ENCODE measurements around the gene PLCL1. TPM values are rescaled to one million over a fixed set of nuclear protein-coding genes. Genes with fewer than 3 reads are reported as not detected.

PLCL1 gene
- total RNA-seq, 1 experiment from 2014 or later, result 1.6 TPM

DNA sequence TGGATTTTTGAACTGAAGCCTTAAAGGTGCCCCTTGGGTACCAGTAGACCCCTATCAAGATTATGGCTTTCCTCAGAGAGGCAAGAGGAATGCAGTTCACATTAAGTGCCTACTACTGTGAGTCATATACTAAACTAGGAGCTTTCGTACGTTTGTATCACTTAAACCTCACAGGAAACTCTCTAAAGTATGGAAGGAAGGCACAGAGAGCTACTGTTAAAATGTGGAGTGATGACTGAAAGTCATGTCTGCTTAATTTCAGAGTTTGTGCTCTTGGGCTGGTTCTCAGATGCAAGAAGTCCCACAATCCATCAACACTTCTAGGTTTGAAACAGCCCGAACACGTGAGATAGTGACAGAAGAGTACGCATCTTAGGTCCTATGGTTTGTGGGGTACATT lies 4.7 kb downstream of the PLCL1 start:
- no peaks in the 10 kb centered on the region for H3K9me3 Mint-ChIP-seq (ENCODE audit: unreplicated experiment)
- peaks cover 4% of the 10 kb centered on the region for H3K27me3 ChIP-seq (replicated peaks; ENCODE audit: control insufficient read depth, insufficient read depth, low read length)
- POLR2A ChIA-PET, result no interaction called here
- DNase-seq, result no peak
- no TSS peak for BruUV-seq (replicated peaks)
- H3K36me3 Mint-ChIP-seq (ENCODE audit: insufficient read depth, unreplicated experiment), result peaks cover 3% of the 10 kb centered on the region
- CTCF ChIA-PET, result no interaction called here
- peaks cover 4% of the 10 kb centered on the region for H3K4me1 Mint-ChIP-seq (ENCODE audit: low read depth, unreplicated experiment)
- H3K27me3 Mint-ChIP-seq (ENCODE audit: insufficient read depth, unreplicated experiment), result peaks cover 26% of the 10 kb centered on the region
- intact Hi-C loops (cut with micrococcal nuclease; ENCODE audit: unreplicated experiment), result no loop called here
- TF ChIP-seq, protein P1, sequence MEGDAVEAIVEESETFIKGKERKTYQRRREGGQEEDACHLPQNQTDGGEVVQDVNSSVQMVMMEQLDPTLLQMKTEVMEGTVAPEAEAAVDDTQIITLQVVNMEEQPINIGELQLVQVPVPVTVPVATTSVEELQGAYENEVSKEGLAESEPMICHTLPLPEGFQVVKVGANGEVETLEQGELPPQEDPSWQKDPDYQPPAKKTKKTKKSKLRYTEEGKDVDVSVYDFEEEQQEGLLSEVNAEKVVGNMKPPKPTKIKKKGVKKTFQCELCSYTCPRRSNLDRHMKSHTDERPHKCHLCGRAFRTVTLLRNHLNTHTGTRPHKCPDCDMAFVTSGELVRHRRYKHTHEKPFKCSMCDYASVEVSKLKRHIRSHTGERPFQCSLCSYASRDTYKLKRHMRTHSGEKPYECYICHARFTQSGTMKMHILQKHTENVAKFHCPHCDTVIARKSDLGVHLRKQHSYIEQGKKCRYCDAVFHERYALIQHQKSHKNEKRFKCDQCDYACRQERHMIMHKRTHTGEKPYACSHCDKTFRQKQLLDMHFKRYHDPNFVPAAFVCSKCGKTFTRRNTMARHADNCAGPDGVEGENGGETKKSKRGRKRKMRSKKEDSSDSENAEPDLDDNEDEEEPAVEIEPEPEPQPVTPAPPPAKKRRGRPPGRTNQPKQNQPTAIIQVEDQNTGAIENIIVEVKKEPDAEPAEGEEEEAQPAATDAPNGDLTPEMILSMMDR (IDR thresholded peaks at IDR 0.05; ENCODE audit: insufficient read depth in 1 of 2, low read depth in 1 of 2, low read length in 1 of 2, severe bottlenecking in 1 of 2, unreplicated experiment in 1 of 2), result no peak
- H3K4me1 ChIP-seq, result peaks cover 1% of the 10 kb centered on the region; the same call in 1 of the 2 replicates
- no peaks in the 10 kb centered on the region for H3K9me3 ChIP-seq
- H3K4me3 Mint-ChIP-seq (ENCODE audit: unreplicated experiment), result no peak overlapping the region
- no peak overlapping the region for H3K27ac Mint-ChIP-seq (ENCODE audit: unreplicated experiment)
- H3K4me3 ChIP-seq (ENCODE audit: low read depth, low read length), result no peak overlapping the region
- H3K36me3 ChIP-seq (ENCODE audit: control insufficient read depth, insufficient read depth, low read length), result no peaks in the 10 kb centered on the region

DNA sequence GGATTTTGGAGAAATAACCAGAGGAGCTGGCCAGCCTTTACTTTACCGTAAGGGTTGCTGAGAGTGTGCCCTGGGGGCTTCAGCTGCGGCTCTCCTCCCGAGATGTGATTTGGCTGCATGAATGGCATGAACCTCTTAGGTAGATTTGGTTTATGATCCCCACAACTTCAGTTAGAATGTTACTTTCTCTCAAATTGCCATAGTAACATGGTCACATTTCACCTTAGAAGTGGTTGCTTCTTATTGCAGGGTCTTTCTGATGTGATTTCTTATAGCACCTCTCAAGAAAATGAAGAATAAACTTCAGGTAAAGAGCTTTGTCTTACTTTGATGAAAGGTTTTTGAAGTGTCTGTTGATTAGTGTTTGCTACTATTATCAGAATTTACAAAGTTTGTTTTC lies 5.6 kb downstream of the PLCL1 start:
- DNase-seq, result no peak
- no peaks in the 10 kb centered on the region for H3K4me1 Mint-ChIP-seq (ENCODE audit: low read depth, unreplicated experiment)
- no peaks in the 10 kb centered on the region for H3K36me3 Mint-ChIP-seq (ENCODE audit: insufficient read depth, unreplicated experiment)
- no peak overlapping the region for H3K27ac Mint-ChIP-seq (ENCODE audit: unreplicated experiment)
- peaks cover 4% of the 10 kb centered on the region for H3K27me3 ChIP-seq (replicated peaks; ENCODE audit: control insufficient read depth, insufficient read depth, low read length)
- CTCF ChIA-PET, result no interaction called here
- H3K9me3 Mint-ChIP-seq (ENCODE audit: unreplicated experiment), result no peaks in the 10 kb centered on the region
- POLR2A ChIA-PET, result no interaction called here
- peaks cover 23% of the 10 kb centered on the region for H3K27me3 Mint-ChIP-seq (ENCODE audit: insufficient read depth, unreplicated experiment)
- H3K4me1 ChIP-seq, result no peaks in the 10 kb centered on the region; the same call in 1 of the 2 replicates
- H3K4me3 ChIP-seq (ENCODE audit: low read depth, low read length), result no peak overlapping the region
- no peaks in the 10 kb centered on the region for H3K36me3 ChIP-seq (ENCODE audit: control insufficient read depth, insufficient read depth, low read length)
- BruUV-seq (replicated peaks), result no TSS peak
- intact Hi-C loops (cut with micrococcal nuclease; ENCODE audit: unreplicated experiment), result no loop called here
- no peak overlapping the region for H3K4me3 Mint-ChIP-seq (ENCODE audit: unreplicated experiment)
- TF ChIP-seq, protein P1 (IDR thresholded peaks at IDR 0.05; ENCODE audit: insufficient read depth in 1 of 2, low read depth in 1 of 2, low read length in 1 of 2, severe bottlenecking in 1 of 2, unreplicated experiment in 1 of 2), result no peak
- H3K9me3 ChIP-seq, result no peaks in the 10 kb centered on the region

DNA sequence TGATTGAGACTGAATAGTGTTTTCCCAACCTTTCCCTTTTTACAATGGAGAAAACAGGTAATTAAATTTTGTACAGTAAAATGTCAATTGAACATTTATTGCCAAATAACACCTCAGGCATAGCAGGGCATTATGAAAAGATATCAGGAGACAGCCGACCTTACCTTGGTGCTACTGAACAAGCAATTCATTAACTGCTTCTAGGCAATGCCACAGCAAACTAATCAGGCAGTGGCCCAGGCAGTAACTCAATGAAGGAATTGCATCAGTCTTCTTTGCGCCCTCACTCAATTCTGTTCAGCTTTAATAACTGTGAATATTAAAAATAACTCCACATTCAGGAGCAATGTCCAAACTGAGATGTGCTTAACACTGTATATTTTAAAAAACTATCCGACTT lies 6.1 kb downstream of the PLCL1 start:
- Histone ChIP-seq H3K36me3 (ENCODE audit: control insufficient read depth, insufficient read depth, low read length) (no peaks in the 10 kb centered on the region), H3K9me3 (no peaks in the 10 kb centered on the region), H3K27me3 (replicated peaks; ENCODE audit: control insufficient read depth, insufficient read depth, low read length) (peaks cover 2% of the 10 kb centered on the region), H3K4me3 (ENCODE audit: low read depth, low read length) (no peak overlapping the region), H3K4me1 (no peaks in the 10 kb centered on the region; the same call in 1 of the 2 replicates)
- Mint-ChIP-seq H3K4me3 (ENCODE audit: unreplicated experiment) (no peak overlapping the region), H3K9me3 (ENCODE audit: unreplicated experiment) (no peaks in the 10 kb centered on the region), H3K27ac (ENCODE audit: unreplicated experiment) (no peak overlapping the region), H3K4me1 (ENCODE audit: low read depth, unreplicated experiment) (no peaks in the 10 kb centered on the region), H3K36me3 (ENCODE audit: insufficient read depth, unreplicated experiment) (no peaks in the 10 kb centered on the region), H3K27me3 (ENCODE audit: insufficient read depth, unreplicated experiment) (peaks cover 22% of the 10 kb centered on the region)
- CTCF ChIA-PET, result no interaction called here
- no peak for DNase-seq
- BruUV-seq (replicated peaks), result no TSS peak
- POLR2A ChIA-PET, result no interaction called here
- TF ChIP-seq, protein P1 (IDR thresholded peaks at IDR 0.05; ENCODE audit: insufficient read depth in 1 of 2, low read depth in 1 of 2, low read length in 1 of 2, severe bottlenecking in 1 of 2, unreplicated experiment in 1 of 2), result no peak
- intact Hi-C loops (cut with micrococcal nuclease; ENCODE audit: unreplicated experiment), result no loop called here
